Body of pancreas (tissue), 4 donors: Measurements from ENCODE around the gene ASB2.

Source experiments
- CTCF ChIP-seq, 7 experiments: fragments of 450-650 bp in 4 of 7; fragments of 200-600 bp in 3 of 7; sonication (generic) in 3 of 7; IDR thresholded peaks; one replicate each; pipeline ENCODE4 v1.5.1; 2016 to 2019; ENCODE audit warnings: antibody characterized with exemption in 7 of 7
- POLR2A ChIP-seq, 3 donors: fragments of 450-650 bp; IDR thresholded peaks; one replicate each; pipeline ENCODE4 v1.6.1; 2016; ENCODE audit warnings: antibody characterized with exemption in 3 of 3, mild to moderate bottlenecking in 2 of 3

DNA sequence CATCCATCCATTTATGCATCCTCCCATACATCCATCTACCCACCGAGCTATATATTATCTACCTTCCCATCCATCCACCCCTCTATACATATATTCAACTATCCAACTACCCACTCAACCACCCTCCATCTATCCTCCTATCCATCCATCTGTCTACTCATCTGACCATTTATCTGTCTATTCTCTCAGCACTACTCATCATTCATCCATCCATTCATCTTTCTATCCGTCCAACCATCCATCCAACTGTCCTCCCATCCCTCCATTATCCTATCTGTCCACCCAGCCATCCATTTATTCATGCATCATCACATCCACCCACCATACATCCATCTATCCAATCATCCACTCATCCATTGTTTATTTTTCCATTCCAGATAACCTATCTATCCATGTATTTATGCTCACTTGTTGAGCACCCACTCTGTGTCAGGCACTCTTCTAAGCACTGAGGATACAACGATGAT is 11.5 kb downstream of the ASB2 start:
- TF ChIP-seq CTCF (IDR thresholded peaks at IDR 0.05), result no peak
- no peak for TF ChIP-seq POLR2A (IDR thresholded peaks at IDR 0.05)
